ENCODE data around the gene OTOG.

Gene OTOG

GRCh38 chr11:17521106-17521900 is 25.8 kb upstream of the OTOG start:
- peaks cover 22% of the 10 kb centered on the region for H3K27me3 Mint-ChIP-seq (ENCODE audit: low read depth, poor library complexity)
- peaks cover 38% of the 10 kb centered on the region for H3K4me1 Mint-ChIP-seq
- no peak for TF ChIP-seq CTCF (IDR thresholded peaks at IDR 0.05)
- H3K4me3 Mint-ChIP-seq = no peak overlapping the region
- H3K9me3 Mint-ChIP-seq = no peaks in the 10 kb centered on the region
- H3K27ac Mint-ChIP-seq = no peak overlapping the region
- H3K36me3 Mint-ChIP-seq (ENCODE audit: low read depth) = no peaks in the 10 kb centered on the region
- no peak for DNase-seq

GRCh38 chr11:17522655-17523054 is 24.4 kb upstream of the OTOG start:
- DNase-seq = no peak
- Mint-ChIP-seq H3K27ac (no peak overlapping the region), H3K4me1 (peaks cover 45% of the 10 kb centered on the region), H3K36me3 (ENCODE audit: low read depth) (no peaks in the 10 kb centered on the region), H3K9me3 (no peaks in the 10 kb centered on the region), H3K27me3 (ENCODE audit: low read depth, poor library complexity) (peaks cover 22% of the 10 kb centered on the region), H3K4me3 (no peak overlapping the region)
- no peak for TF ChIP-seq CTCF (IDR thresholded peaks at IDR 0.05)

- TF ChIP-seq CTCF (IDR thresholded peaks at IDR 0.05) = no peak
- peaks cover 51% of the 10 kb centered on the region for H3K4me1 Mint-ChIP-seq
- DNase-seq = no peak
- H3K27ac Mint-ChIP-seq = no peak overlapping the region
- peaks cover 22% of the 10 kb centered on the region for H3K27me3 Mint-ChIP-seq (ENCODE audit: low read depth, poor library complexity)
- H3K9me3 Mint-ChIP-seq = no peaks in the 10 kb centered on the region
- no peaks in the 10 kb centered on the region for H3K36me3 Mint-ChIP-seq (ENCODE audit: low read depth)
- no peak overlapping the region for H3K4me3 Mint-ChIP-seq
Observed at GRCh38 chr11:17524221-17524620, 22.8 kb upstream of the OTOG start.

GRCh38 chr11:17525570-17525969 is 21.5 kb upstream of the OTOG start:
- Mint-ChIP-seq H3K27ac (no peak overlapping the region), H3K36me3 (ENCODE audit: low read depth) (no peaks in the 10 kb centered on the region), H3K9me3 (no peaks in the 10 kb centered on the region), H3K27me3 (ENCODE audit: low read depth, poor library complexity) (peaks cover 28% of the 10 kb centered on the region), H3K4me1 (peaks cover 56% of the 10 kb centered on the region), H3K4me3 (no peak overlapping the region)
- TF ChIP-seq CTCF (IDR thresholded peaks at IDR 0.05) = no peak
- no peak for DNase-seq

GRCh38 chr11:17526326-17526725 is 20.7 kb upstream of the OTOG start:
- Mint-ChIP-seq H3K4me1 (peaks cover 59% of the 10 kb centered on the region), H3K27me3 (ENCODE audit: low read depth, poor library complexity) (peaks cover 21% of the 10 kb centered on the region), H3K36me3 (ENCODE audit: low read depth) (no peaks in the 10 kb centered on the region), H3K4me3 (no peak overlapping the region), H3K27ac (no peak overlapping the region), H3K9me3 (no peaks in the 10 kb centered on the region)
- no peak for TF ChIP-seq CTCF (IDR thresholded peaks at IDR 0.05)
- no peak for DNase-seq

Measured in nephron progenitor cell (in vitro differentiated cells).